ENCODE measurements around the gene NAIP. TPM values are rescaled to one million over a fixed set of nuclear protein-coding genes. Genes with fewer than 3 reads are reported as not detected.
"Not testable (repeated sequence)": the region's sequence is repeated elsewhere in the genome, so short reads cannot be mapped to it uniquely, and the experiment has no call there.

NAIP gene, protein sequence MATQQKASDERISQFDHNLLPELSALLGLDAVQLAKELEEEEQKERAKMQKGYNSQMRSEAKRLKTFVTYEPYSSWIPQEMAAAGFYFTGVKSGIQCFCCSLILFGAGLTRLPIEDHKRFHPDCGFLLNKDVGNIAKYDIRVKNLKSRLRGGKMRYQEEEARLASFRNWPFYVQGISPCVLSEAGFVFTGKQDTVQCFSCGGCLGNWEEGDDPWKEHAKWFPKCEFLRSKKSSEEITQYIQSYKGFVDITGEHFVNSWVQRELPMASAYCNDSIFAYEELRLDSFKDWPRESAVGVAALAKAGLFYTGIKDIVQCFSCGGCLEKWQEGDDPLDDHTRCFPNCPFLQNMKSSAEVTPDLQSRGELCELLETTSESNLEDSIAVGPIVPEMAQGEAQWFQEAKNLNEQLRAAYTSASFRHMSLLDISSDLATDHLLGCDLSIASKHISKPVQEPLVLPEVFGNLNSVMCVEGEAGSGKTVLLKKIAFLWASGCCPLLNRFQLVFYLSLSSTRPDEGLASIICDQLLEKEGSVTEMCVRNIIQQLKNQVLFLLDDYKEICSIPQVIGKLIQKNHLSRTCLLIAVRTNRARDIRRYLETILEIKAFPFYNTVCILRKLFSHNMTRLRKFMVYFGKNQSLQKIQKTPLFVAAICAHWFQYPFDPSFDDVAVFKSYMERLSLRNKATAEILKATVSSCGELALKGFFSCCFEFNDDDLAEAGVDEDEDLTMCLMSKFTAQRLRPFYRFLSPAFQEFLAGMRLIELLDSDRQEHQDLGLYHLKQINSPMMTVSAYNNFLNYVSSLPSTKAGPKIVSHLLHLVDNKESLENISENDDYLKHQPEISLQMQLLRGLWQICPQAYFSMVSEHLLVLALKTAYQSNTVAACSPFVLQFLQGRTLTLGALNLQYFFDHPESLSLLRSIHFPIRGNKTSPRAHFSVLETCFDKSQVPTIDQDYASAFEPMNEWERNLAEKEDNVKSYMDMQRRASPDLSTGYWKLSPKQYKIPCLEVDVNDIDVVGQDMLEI (N-terminal part only)
- total RNA-seq = 11.2 and 15.0 TPM in 2 replicates

DNA sequence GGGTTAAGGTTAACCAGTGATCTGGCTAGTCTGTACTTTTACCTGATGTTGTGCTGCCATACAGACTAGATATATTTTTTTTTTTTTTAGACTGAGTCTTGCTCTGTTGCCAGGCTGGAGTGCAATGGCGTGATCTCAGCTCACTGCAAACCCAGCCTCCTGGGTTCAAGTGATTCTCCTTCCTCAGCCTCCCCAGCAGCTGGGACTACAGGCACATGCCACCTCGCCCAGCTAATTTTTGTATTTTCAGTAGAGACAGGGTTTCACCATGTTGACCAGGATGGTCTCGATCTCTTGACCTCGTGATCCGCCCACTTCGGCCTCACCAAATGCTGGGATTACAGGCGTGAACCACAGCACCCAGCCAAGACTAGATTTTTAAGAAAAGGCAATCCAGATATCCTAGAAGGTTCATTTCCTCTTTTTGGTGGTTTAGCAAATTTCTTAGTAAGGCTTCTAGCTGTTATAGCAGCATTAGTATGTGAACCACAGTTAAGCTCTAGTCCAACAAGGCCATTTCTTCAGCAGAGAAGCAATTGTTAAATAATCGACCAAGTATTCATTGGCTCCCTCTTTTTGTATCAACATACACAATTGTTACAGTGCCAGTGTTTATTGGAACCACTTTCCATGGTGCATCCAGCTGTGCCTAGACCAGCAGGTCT lies at the start of gene NAIP:
Gene NAIP, minus strand, starts transcription at position 51 of the 665 bp plus-strand sequence. CDS start 12,424 bp downstream, outside the sequence.
- peak; percentile 28 for ATAC-seq (ENCODE audit: low read depth)
- POLR2A ChIA-PET; H3K4me1 Mint-ChIP-seq; CTCF ChIA-PET; H3K27me3 Mint-ChIP-seq; intact Hi-C loops (cut with micrococcal nuclease); DNase-seq; H3K27ac Mint-ChIP-seq; H3K4me3 Mint-ChIP-seq; H3K9me3 Mint-ChIP-seq; H3K36me3 Mint-ChIP-seq (ENCODE audit: low read depth): not testable (repeated sequence)

DNA sequence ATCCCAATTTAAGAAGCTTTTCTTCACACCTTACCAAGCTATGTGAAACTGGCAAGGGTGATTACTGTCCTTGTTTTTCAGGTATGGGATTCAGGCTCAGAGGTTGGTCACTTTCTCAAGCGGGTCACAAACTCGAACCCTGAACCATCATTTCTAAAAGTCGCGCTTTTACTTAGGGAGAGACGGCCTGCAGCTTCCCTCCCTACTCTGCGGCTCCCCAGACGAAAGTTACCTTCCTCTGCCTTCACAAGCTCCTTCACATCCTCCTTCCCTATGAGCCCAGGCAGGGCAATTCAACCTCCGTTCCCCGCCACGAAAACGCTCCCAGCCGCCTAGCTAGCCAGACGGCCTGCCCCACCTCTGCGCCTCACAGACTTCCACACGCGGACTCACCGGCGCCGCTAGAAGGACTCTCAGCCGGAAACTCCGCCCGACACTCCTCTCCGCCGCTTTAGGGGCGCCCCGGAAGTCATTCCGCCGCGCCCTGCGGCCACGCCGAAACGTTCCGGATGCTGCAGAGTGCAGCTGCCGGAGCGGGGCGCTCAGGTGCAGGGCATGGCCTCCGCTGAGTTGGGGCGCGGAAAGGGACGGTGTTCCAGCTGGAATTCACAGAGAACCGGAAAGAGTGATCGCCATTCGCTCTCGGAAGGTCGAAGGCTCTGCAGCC lies 42.3 kb upstream of the NAIP start, which contains the start of gene GTF2H2:
Gene GTF2H2, minus strand, starts transcription at position 415 of the 667 bp plus-strand sequence. CDS start 4,913 bp downstream, outside the sequence.
- POLR2A ChIA-PET; H3K4me1 Mint-ChIP-seq; H3K27ac Mint-ChIP-seq; H3K4me3 Mint-ChIP-seq; H3K9me3 Mint-ChIP-seq; DNase-seq; intact Hi-C loops (cut with micrococcal nuclease); H3K36me3 Mint-ChIP-seq (ENCODE audit: low read depth); H3K27me3 Mint-ChIP-seq; CTCF ChIA-PET: not testable (repeated sequence)
- ATAC-seq (ENCODE audit: low read depth) = peak; percentile 97

DNA sequence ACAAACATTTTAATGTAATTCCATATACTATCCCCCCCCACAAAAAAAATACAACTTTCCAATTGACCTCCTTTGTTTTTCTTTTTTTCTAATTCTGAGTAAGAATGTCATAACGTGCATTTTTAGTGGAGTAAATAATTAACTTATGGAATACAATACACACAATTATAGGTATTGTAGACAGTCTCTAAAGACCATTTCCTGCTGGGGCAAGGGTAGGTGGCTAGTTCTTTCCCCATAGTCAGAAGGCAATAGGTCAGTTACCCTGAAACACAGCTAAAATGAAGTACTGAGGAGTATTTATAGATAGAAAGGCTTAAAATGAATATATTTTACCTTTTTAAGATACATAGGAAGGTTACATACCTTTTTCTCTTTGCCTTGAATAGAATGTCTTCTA lies 36.2 kb upstream of the NAIP start:
- H3K4me1 Mint-ChIP-seq; CTCF ChIA-PET; H3K4me3 Mint-ChIP-seq; ATAC-seq (ENCODE audit: low read depth); H3K27me3 Mint-ChIP-seq; POLR2A ChIA-PET; DNase-seq; H3K9me3 Mint-ChIP-seq; H3K27ac Mint-ChIP-seq; H3K36me3 Mint-ChIP-seq (ENCODE audit: low read depth); intact Hi-C loops (cut with micrococcal nuclease): not testable (repeated sequence)

DNA sequence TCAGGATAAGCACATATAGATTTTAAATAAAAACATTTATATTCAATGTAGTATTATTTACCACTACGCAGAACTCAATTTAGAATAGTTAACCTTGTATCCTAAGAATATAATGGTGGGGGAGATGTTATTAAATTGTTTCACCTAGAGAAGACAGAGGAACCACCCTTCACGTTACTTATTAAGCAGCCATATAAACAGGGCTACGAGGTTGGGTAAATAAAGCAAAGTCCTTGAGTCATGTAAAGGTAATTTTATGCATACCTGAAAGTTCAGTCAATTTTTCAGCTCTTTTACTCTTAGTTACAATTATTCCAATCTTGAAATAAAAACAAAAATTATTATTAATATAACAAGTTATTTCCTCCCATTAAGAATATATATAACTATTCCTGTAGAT lies 34.3 kb upstream of the NAIP start:
- DNase-seq; H3K36me3 Mint-ChIP-seq (ENCODE audit: low read depth); H3K9me3 Mint-ChIP-seq; ATAC-seq (ENCODE audit: low read depth); POLR2A ChIA-PET; H3K27me3 Mint-ChIP-seq; intact Hi-C loops (cut with micrococcal nuclease); H3K4me3 Mint-ChIP-seq; H3K4me1 Mint-ChIP-seq; H3K27ac Mint-ChIP-seq; CTCF ChIA-PET: not testable (repeated sequence)

DNA sequence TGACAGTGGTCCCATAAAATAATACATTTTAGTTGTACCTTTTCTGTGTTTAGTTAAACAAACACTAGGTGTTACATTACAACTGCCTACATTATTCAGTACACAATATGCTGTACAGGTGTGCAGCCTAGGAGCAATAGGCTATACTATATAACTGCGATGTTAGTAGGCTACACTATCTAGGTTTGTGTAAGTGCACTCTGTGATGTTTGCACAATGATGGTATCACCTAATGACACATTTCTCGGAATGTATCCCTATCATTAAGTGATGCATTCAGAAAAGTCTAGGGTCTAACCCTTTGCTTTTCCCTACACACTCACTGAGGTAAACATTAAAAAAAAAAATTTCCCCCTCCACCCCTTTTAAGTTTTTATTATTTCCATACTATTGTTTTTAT lies 19.7 kb upstream of the NAIP start:
- DNase-seq; H3K4me3 Mint-ChIP-seq; H3K27ac Mint-ChIP-seq; POLR2A ChIA-PET; ATAC-seq (ENCODE audit: low read depth); H3K27me3 Mint-ChIP-seq; H3K4me1 Mint-ChIP-seq; H3K36me3 Mint-ChIP-seq (ENCODE audit: low read depth); intact Hi-C loops (cut with micrococcal nuclease); H3K9me3 Mint-ChIP-seq; CTCF ChIA-PET: not testable (repeated sequence)

DNA sequence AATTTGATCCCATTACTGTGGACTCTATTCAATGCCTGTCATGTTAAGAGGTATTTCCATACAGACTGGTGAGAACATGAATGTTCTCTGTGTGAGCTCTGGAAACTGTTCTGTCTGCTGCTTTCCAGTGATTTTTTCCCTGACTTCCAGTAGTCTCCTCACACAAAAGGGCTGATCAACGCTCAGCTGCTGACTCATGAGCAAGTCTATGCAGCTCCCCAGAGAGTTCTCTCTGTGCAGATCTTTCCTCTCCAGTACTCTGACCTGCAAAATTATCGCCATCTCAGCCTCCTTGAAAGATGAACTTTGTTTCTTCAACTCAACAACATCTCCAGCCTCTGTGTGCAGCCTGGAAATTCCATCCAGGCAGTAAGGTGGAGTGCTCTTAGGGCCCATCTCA lies 19.0 kb upstream of the NAIP start:
- intact Hi-C loops (cut with micrococcal nuclease); H3K4me1 Mint-ChIP-seq; CTCF ChIA-PET; H3K27me3 Mint-ChIP-seq; H3K9me3 Mint-ChIP-seq; H3K27ac Mint-ChIP-seq; H3K4me3 Mint-ChIP-seq; POLR2A ChIA-PET; ATAC-seq (ENCODE audit: low read depth); DNase-seq; H3K36me3 Mint-ChIP-seq (ENCODE audit: low read depth): not testable (repeated sequence)

DNA sequence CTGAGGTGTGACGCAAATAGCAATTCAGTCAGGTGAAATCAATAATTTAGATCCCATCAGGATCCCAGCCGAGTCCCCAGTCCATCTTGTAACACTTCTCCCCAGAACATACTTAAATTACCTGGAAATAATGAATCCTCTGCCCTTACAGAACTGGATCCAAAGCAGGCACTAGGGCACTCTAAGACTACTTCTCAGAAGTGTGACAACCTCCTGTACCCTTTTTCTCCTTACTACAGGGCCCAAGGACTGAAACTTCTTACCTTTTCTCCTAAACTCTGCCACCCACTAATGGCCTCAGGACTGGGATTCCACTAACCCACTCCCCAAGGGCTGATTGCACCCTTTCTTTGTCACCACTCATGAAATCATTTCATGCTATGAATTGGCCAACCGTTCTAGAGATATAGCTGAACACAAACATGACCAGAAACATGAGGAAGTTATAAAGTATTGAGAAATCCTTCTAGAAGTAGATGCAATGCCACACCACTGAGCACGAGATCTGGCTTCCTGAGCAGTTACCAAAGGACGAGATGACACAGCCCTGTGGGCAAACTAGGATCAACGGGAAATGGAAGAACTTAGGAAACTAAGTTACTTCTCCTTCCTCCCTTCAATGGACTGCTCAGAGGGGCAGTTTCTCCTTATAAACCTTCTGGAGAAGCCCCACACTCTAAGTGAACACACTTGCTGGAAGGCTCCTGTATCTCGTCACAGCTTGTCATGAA lies 6.1 kb upstream of the NAIP start:
- H3K27ac Mint-ChIP-seq; H3K9me3 Mint-ChIP-seq; H3K4me1 Mint-ChIP-seq; POLR2A ChIA-PET; ATAC-seq (ENCODE audit: low read depth); DNase-seq; CTCF ChIA-PET; H3K36me3 Mint-ChIP-seq (ENCODE audit: low read depth); intact Hi-C loops (cut with micrococcal nuclease); H3K4me3 Mint-ChIP-seq; H3K27me3 Mint-ChIP-seq: not testable (repeated sequence)

DNA sequence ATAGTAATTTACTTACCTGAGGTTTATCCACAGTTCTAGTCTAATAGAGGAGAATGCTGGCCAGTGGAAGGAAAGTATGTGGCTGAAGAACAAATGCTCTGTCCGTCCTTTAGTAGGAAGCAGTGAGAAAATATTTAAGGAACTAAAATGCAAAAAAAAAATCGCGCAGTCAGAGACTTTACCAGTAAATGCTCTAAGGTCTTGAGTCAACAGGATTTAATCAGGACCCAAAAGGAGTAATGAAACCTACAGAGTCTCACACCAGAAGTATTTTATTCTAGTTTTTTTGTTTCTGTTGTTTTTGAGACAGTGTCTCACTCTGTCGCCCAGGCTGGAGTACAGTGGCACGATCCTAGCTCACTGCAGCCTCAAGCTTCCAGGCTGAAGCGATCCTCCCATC lies 4.5 kb downstream of the NAIP start:
- H3K27me3 Mint-ChIP-seq; CTCF ChIA-PET; H3K36me3 Mint-ChIP-seq (ENCODE audit: low read depth); H3K4me1 Mint-ChIP-seq; DNase-seq; intact Hi-C loops (cut with micrococcal nuclease); H3K4me3 Mint-ChIP-seq; H3K27ac Mint-ChIP-seq; H3K9me3 Mint-ChIP-seq; ATAC-seq (ENCODE audit: low read depth); POLR2A ChIA-PET: not testable (repeated sequence)

DNA sequence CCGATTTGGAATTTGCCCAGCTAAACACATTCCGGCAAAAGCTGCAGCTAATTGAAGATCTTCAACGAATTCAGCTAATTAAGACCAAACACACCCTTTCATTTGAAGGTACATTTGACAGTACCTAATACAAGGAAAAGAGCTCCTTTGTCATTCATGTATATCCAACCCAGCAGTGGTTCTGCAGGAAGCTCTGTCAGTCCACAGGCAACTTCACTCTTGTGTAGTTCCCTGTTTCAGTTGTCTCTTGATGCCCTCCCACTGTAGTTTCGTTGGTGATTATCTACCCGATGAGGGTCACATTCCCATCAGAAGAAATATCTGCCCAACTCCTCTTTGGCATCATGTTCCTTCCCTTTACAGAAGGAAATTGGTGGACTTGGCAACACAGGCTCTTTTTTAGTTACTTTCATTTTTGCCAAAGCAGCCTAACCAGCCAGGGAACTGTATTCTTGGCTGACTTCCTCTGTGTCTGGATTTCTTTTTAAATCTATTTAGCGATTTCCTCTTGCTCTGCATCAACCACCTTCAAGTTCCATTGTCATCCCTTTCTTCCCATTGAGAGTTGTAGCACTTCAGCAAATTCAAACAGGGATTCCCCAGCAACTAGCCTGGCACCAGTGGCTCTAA lies 6.6 kb downstream of the NAIP start:
- not testable (repeated sequence) for H3K4me3 Mint-ChIP-seq, H3K4me1 Mint-ChIP-seq

More for the DNA sequence above, 6.6 kb downstream of the NAIP start:
- H3K36me3 Mint-ChIP-seq (ENCODE audit: low read depth); POLR2A ChIA-PET; intact Hi-C loops (cut with micrococcal nuclease); CTCF ChIA-PET; H3K9me3 Mint-ChIP-seq; H3K27ac Mint-ChIP-seq; H3K27me3 Mint-ChIP-seq; DNase-seq; ATAC-seq (ENCODE audit: low read depth): not testable (repeated sequence)

Measured in activated B cell treated with CpG ODN at 0.5 μM for 24 hours (primary cell).